Posterior vena cava (tissue), 2 donors: ENCODE results near the gene TCTN1. TPM values are rescaled to one million over a fixed set of nuclear protein-coding genes. Genes with fewer than 3 reads are reported as not detected.

Source experiments
- DNase-seq: peaks from one replicate; pipeline ENCODE4 v3.0.0-alpha.2; 2020; ENCODE audit warnings: low spot score
- intact Hi-C, 2 donors: fragments of 100-400 bp; cut with DNase I; formaldehyde crosslinking; loops; one replicate each; pipeline versions ENCODE4 v1.14.1 to v1.14.2; 2022 to 2023
- total RNA-seq, 2 donors: library from RNA; stranded (reverse); fragmentation: NEBNext Ultra II Directional; extraction: Animal tissue kit (Norgen Biotek cat#: 25700); gene quantifications; one replicate each; pipeline ENCODE4 v1.2.1, GENCODE V29; 2021
- donor health status: DM: yes; HTN: yes; CAD: no.
- donor health status: DM: yes; HTN: yes; CAD: no.

Gene TCTN1
- total RNA-seq, 2 donors from 2014 or later = 24.0 to 35.8 TPM

DNA sequence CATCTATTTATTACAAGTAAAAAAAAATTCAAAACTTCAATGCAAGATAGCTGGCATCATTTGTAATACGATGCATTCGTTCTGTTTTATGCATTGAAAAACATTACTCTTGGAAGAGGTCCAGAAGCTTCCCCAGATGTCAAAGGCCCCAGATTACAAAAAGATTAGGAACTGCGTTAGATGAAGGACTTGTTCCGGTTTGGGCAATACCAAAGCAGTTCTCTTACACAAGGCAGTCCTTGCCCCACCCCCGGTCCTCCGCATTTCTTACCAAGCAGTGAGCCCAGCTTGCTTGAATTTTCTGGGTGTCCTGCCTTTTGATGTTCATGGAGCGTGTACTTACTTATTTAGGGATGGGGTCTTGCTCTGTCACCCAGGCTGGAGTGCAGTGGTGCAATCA, 79.8 kb downstream of the TCTN1 start:
- no peak for DNase-seq
- intact Hi-C loops = no loop called here

DNA sequence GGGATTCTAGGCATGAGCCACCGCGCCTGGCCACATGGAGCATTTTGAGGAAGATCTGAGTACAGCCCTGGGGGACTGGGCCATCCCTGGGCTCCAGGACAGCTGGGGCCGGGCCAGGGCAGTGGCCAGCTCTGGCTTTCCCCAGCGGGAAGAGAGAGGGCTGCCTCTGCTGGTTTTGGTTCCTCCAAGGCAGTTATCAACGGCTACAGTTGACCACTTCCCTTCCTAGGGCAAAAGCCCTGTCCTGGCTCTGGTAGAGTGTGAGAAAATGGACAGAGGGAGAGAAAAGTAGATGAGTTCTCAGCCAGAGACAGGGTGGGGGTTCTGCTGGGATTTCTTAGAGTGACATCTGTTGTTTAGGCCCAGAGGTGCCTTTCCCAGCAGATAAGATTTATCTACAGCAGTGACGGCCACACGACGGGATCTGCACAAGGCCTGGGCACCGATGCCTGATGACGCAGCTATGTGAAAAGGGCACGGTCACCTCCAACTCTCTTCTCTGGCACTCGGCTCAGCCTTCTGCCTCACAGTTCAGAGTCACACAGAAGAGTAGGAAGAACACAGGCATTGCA, 80.5 kb downstream of the TCTN1 start:
- peak; percentile 90 for DNase-seq
- intact Hi-C loops = no loop called here

DNA sequence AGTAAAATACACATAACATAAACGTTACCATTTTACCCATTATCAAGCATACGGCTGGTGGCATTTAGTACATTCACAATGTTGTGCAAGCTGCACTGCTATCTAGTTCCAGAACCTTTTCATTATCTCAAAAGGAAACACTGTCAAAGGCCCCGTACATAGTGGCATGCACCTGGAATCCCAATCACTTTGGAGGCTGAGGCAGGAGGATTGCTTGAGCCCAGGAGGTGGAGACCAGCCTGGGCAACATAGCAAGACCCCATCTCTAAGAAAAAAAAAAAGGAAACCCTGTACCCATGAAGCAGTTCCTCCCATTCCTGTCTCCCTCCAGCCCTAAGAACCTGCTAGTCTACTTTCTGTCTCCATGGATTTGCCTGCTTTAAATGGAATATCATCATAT, 82.4 kb downstream of the TCTN1 start:
- DNase-seq = no peak

DNA sequence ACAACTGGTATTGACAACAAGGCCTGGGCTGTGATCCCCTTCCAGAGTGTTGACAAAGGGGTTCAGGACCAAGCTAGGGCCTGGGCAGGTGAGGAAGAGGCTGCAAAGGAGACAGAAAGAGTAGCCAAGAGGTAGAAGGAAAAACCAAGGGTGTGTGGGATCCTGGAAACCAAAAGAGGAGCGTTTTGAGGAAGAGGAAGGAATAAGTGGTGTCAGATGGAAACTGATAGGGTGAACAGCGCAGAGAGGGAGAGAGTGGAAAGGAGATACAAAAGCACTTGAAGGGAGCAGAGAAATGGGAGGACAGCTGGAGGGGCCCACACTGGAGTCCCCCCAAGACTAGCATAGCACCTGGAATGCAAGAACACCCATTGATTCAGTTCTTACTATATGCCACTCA, 83.3 kb downstream of the TCTN1 start:
- intact Hi-C loops = no loop called here
- DNase-seq = no peak

More for the DNA sequence above, 82.4 kb downstream of the TCTN1 start:
- intact Hi-C loops = no loop called here

DNA sequence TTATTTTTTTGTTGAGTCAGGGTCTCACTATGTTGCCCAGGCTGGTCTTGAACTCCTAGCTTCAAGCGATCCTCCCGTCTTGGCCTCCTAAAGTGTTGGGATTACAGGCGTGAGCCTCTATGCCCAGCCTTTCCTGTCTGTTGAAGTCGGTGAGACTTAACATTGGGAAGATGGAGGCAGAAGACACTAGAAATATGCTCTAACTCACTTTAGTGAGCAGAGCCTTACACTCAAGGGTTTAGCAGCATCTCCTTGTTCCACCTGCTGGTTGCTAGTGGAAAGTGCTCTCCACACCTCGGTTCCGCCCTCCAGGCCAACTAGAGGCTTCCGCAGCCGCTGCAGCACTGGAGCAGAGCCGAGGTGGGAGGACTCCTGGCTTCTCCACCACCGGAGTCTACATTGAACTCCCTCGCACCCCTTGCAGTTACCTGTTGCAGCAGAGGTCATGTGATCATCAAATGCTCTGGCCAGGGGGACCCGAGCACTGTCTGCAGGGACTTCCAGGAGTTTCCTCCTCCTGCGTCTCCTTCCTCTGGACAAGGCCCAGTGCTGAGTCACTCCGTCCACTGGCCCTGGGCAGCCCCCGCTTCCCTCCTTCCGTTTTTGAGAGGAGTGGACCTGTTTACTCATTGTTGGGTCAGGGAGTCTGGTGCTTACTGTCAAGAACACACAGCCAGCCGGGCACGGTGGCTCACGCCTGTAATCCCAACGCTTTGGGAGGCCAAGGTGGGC, 84.4 kb downstream of the TCTN1 start:
- intact Hi-C loops = no loop called here
- DNase-seq = peak; percentile 95

Other genes starting within 250 kb of the TCTN1 start
- gene ANAPC7, start 210.4 kb upstream of the TCTN1 start, total RNA-seq = 10 to 100 TPM; 35.2 to 35.9 TPM
- gene ARPC3, start 163.8 kb upstream of the TCTN1 start, total RNA-seq = 100 to 1,000 TPM; 167 to 176 TPM
- gene GPN3, start 145.9 kb upstream of the TCTN1 start, total RNA-seq = 10 to 100 TPM; 18.2 to 23.4 TPM
- gene FAM216A, start 145.3 kb upstream of the TCTN1 start, total RNA-seq = 1 to 10 TPM; 6.0 to 6.7 TPM
- 100 to 1,000 TPM; 131 to 175 TPM for gene VPS29, start 112.0 kb upstream of the TCTN1 start, total RNA-seq
- 1 to 10 TPM; 1.3 to 3.0 TPM for gene RAD9B, start 111.8 kb upstream of the TCTN1 start, total RNA-seq
- 10 to 100 TPM; 21.5 to 34.5 TPM for gene PPTC7, start 30.8 kb upstream of the TCTN1 start, total RNA-seq
- 1 to 10 TPM; 3.6 to 8.5 TPM for gene HVCN1, start 75.0 kb downstream of the TCTN1 start, total RNA-seq
- gene PPP1CC, start 128.8 kb downstream of the TCTN1 start, total RNA-seq = 10 to 100 TPM; 91.0 to 98.0 TPM
- not detected for gene CCDC63, start 232.9 kb downstream of the TCTN1 start, total RNA-seq